Trophoblast cell (in vitro differentiated cells and primary cell): Measurements from ENCODE around the gene RADIL.
A peak's percentile ranks its signal among the peaks of the same experiment; 100 is the strongest.

ENCODE experiments used
- DNase-seq, 2 donors: peaks; one replicate each; pipeline ENCODE4 v3.0.0-alpha.2; 2016
- H2AFZ ChIP-seq: 2 replicates; pipeline ENCODE4 v1.6.1; 2013; ENCODE audit warnings: low read length, moderate library complexity, mild to moderate bottlenecking; ENCODE audit not compliant: insufficient read depth, poor library complexity
- H2AK5ac ChIP-seq: 2 replicates; pipeline ENCODE4 v1.6.1; 2013; ENCODE audit warnings: mild to moderate bottlenecking, low read length
- H2BK120ac ChIP-seq: 2 replicates; pipeline ENCODE4 v1.6.1; 2013; ENCODE audit warnings: low read length, mild to moderate bottlenecking, moderate library complexity; ENCODE audit not compliant: insufficient read depth, poor library complexity
- H2BK12ac ChIP-seq: 2 replicates; pipeline ENCODE4 v1.6.1; 2013; ENCODE audit warnings: mild to moderate bottlenecking, low read length, moderate library complexity
- H2BK5ac ChIP-seq: 2 replicates; pipeline ENCODE4 v1.6.1; 2013; ENCODE audit warnings: low read length, low read depth, moderate library complexity, mild to moderate bottlenecking; ENCODE audit not compliant: poor library complexity
- H3K14ac ChIP-seq: 2 replicates; pipeline ENCODE4 v1.6.1; 2013; ENCODE audit warnings: mild to moderate bottlenecking, low read length
- H3K18ac ChIP-seq: 2 replicates; pipeline ENCODE4 v1.6.1; 2013; ENCODE audit warnings: mild to moderate bottlenecking, low read length
- H3K23ac ChIP-seq: 2 replicates; pipeline ENCODE4 v1.6.1; 2013; ENCODE audit warnings: low read length
- H3K27ac ChIP-seq: 2 replicates; pipeline ENCODE4 v1.5.1; 2013; ENCODE audit warnings: low read depth, mild to moderate bottlenecking, inconsistent platforms, low read length, moderate library complexity
- H3K27me3 ChIP-seq: 2 replicates; pipeline ENCODE4 v1.6.1; 2013; ENCODE audit warnings: inconsistent platforms, mild to moderate bottlenecking, low read length, moderate library complexity; ENCODE audit not compliant: insufficient read depth
- H3K36me3 ChIP-seq, 2 experiments: 1 replicate in 1 of 2; 2 replicates in 1 of 2; pipeline ENCODE4 v1.6.1; 2013; ENCODE audit warnings: low read length in 2 of 2, mild to moderate bottlenecking in 2 of 2, moderate library complexity in 1 of 2; ENCODE audit not compliant: insufficient read depth in 2 of 2, control insufficient read depth in 1 of 2
- H3K4ac ChIP-seq: 2 replicates; pipeline ENCODE4 v1.6.1; 2013; ENCODE audit warnings: low read depth, mild to moderate bottlenecking, low read length, moderate library complexity
- H3K4me1 ChIP-seq, 2 experiments: 1 replicate in 1 of 2; 2 replicates in 1 of 2; pipeline ENCODE4 v1.6.1; 2013; ENCODE audit warnings: low read length in 2 of 2, mild to moderate bottlenecking in 2 of 2, moderate library complexity in 1 of 2; ENCODE audit not compliant: insufficient read depth in 2 of 2, control insufficient read depth in 1 of 2
- H3K4me2 ChIP-seq: 2 replicates; pipeline ENCODE4 v1.6.1; 2013; ENCODE audit warnings: inconsistent platforms, mild to moderate bottlenecking, low read length, moderate library complexity
- H3K4me3 ChIP-seq: 2 replicates; pipeline ENCODE4 v1.5.1; 2013; ENCODE audit warnings: mild to moderate bottlenecking, low read depth, low read length, inconsistent platforms
- H3K79me1 ChIP-seq: one replicate; pipeline ENCODE4 v1.6.1; 2013; ENCODE audit warnings: low read length
- H3K79me2 ChIP-seq: 2 replicates; pipeline ENCODE4 v1.6.1; 2013; ENCODE audit warnings: low read length, mild to moderate bottlenecking; ENCODE audit not compliant: control insufficient read depth, insufficient read depth, poor library complexity
- H3K9ac ChIP-seq: 2 replicates; pipeline ENCODE4 v1.6.1; 2013; ENCODE audit warnings: mild to moderate bottlenecking, low read length
- H3K9me3 ChIP-seq: 2 replicates; pipeline ENCODE4 v1.6.1; 2013; ENCODE audit warnings: low read depth, mild to moderate bottlenecking, control low read depth, inconsistent platforms, low read length; ENCODE audit not compliant: insufficient read depth
- H4K12ac ChIP-seq: 2 replicates; pipeline ENCODE4 v1.6.1; 2013; ENCODE audit warnings: low read depth, mild to moderate bottlenecking, low read length, moderate library complexity
- H4K8ac ChIP-seq: 2 replicates; pipeline ENCODE4 v1.6.1; 2013; ENCODE audit warnings: low read depth, mild to moderate bottlenecking, low read length, moderate library complexity
- H4K91ac ChIP-seq: one replicate; pipeline ENCODE4 v1.6.1; 2013; ENCODE audit warnings: low read depth, mild to moderate bottlenecking, low read length, moderate library complexity
- WGBS: extraction: QIAGEN DNeasy Blood & Tissue Kit; methylation state at CpG from one replicate; pipeline ENCODE4 v1.1.7; 2013; ENCODE audit warnings: missing lambda C conversion rate; ENCODE audit not compliant: insufficient read length, insufficient coverage; ENCODE audit errors: extremely low coverage; 5-methylcytosine and 5-hydroxymethylcytosine counted together

Gene RADIL

DNA sequence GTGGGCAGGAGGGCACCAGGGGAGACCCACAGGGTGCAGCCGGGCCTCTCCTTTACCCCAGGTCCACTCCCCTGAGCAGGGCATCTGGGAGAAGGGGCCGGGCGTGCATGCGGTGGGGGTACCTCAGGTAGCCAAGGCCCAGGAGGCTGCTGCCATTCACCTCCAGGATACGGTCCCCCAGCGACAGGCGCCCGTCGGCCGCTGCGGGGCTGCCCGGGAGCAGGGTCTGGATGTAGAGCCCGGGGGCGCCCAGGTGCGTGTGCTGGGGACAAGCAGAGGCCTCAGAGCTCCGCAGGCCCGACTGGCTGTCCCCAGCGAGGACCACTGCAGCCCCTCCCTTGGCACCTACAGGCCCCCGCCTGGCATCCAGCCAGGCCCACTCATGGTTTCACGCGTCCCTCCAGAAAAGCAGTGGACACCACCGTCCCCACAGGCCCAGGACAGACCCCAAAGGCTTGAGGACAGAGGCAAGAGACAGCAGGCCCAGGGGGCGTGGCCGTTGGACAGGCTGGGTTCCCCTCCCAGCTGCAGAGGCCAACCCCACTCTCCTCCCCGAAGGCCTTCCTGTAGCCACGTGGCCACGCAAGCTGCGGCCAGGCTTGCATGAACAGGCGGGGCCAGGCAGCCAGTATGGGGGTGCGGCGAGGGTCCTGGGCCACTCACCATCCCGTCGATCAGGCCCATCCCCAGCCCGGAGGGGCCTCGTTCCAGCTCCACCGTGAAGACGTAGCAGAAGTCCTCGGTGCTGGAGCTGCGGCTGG lies 83.8 kb downstream of the RADIL start:
- peaks cover 2 to 4% of the 10 kb centered on the region in 2 experiments for H3K4me1 ChIP-seq
- H2BK5ac ChIP-seq = no peak overlapping the region
- no peaks in the 10 kb centered on the region for H3K27me3 ChIP-seq
- H3K36me3 ChIP-seq = no peaks in the 10 kb centered on the region
- no peak overlapping the region for H4K8ac ChIP-seq
- no peak overlapping the region for H3K18ac ChIP-seq
- H3K4me3 ChIP-seq = no peak overlapping the region
- no peaks in the 10 kb centered on the region for H3K79me2 ChIP-seq
- no CpG with 5 or more reads among the region's 39 CpGs for WGBS
- H2BK12ac ChIP-seq = no peak overlapping the region
- DNase-seq = no peak
- H3K27ac ChIP-seq = no peak overlapping the region
- no peak overlapping the region for H4K12ac ChIP-seq
- H2AFZ ChIP-seq = no peak overlapping the region
- H3K4ac ChIP-seq = no peak overlapping the region
- H3K23ac ChIP-seq = no peak overlapping the region
- H3K4me2 ChIP-seq = no peak overlapping the region
- no peak overlapping the region for H2BK120ac ChIP-seq
- no peak overlapping the region for H4K91ac ChIP-seq
- H3K9me3 ChIP-seq = peaks cover 2% of the 10 kb centered on the region
- no peaks in the 10 kb centered on the region for H3K79me1 ChIP-seq
- no peak overlapping the region for H2AK5ac ChIP-seq
- H3K9ac ChIP-seq = no peak overlapping the region
- H3K14ac ChIP-seq = no peak overlapping the region

DNA sequence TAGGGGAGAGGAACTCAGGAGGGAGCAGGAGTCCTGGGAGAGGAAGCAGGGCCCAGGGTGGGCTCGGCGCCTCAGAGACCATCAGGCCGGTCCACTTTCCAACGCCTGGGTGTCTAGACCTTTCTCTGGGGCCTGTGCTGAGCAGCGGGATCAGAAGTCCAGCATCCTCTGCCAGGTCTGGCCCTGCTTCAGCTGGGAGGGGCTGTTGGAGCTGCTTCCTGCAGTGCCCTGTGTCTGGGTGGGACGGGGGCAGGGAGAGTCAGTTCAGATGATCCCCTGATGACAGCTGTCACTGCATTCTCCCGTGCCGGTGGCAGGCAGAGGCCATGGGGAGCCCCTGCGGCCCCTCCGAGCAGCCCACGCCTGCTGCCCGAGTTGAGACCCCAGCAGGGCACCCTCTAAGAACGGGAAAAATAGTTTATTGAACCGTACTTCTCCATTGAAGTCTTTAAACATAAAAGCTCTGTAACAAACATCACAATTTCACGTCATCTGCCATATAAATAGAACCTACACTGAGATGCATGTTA lies 84.7 kb downstream of the RADIL start:
- no CpG with 5 or more reads among the region's 15 CpGs for WGBS
- Histone ChIP-seq H4K8ac (no peak overlapping the region), H3K9me3 (peaks cover 2% of the 10 kb centered on the region), H3K4me2 (no peak overlapping the region), H3K36me3 (no peaks in the 10 kb centered on the region), H2BK5ac (no peak overlapping the region), H3K4me3 (no peak overlapping the region), H3K4me1 (peaks cover 2 to 5% of the 10 kb centered on the region in 2 experiments), H3K14ac (no peak overlapping the region), H2AFZ (no peak overlapping the region), H3K18ac (no peak overlapping the region), H2AK5ac (no peak overlapping the region), H3K79me2 (no peaks in the 10 kb centered on the region), H2BK12ac (no peak overlapping the region), H3K27ac (no peak overlapping the region), H4K91ac (no peak overlapping the region), H2BK120ac (no peak overlapping the region), H4K12ac (no peak overlapping the region), H3K4ac (no peak overlapping the region), H3K27me3 (no peaks in the 10 kb centered on the region), H3K79me1 (no peaks in the 10 kb centered on the region), H3K23ac (no peak overlapping the region), H3K9ac (no peak overlapping the region)
- DNase-seq = no peak

DNA sequence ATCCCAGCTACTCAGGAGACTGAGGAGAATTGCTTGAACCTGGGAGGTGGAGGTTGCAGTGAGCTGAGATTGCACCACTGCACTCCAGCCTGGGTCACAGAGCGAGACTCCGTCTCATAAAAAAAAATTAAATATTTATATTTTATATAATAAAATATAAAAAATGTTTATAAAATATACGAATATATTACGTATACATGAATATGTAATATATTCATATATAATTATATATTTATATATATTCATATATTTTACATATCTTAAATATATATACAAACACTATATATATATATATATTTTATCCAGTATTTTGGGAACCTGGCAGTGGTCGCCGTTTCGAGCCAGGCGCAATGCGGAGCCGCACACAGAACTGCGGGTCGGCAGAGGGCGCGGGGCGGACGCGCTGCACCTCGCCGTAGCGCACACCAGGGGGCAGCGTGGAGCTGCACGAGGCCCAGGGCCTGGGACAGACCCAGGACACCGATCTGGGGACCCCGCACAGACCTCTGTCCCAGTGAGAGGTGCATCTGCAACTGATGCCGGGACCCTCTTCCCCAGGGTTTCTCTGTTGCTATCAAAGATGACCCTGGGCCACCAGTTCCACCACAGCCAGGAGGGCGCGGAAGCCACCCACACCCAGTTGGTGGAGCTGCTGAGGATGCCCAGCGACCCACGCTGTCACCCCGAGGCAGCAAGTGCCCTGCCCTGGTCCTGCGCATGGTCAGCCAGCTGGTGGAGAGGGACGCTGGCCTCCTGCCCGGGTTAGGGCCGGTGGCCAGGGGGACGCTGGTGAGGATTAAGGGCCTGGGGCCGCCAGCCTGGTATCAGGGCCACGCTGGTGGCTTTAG lies 85.4 kb downstream of the RADIL start:
- Histone ChIP-seq H3K18ac (no peak overlapping the region), H3K4me1 (peaks cover 6 to 10% of the 10 kb centered on the region in 2 experiments), H4K12ac (no peak overlapping the region), H3K27ac (no peak overlapping the region), H3K79me1 (no peaks in the 10 kb centered on the region), H2BK12ac (no peak overlapping the region), H4K8ac (no peak overlapping the region), H3K9ac (no peak overlapping the region), H3K4me3 (peak overlapping the region; percentile 51), H3K14ac (no peak overlapping the region), H3K9me3 (peaks cover 5% of the 10 kb centered on the region), H3K4ac (no peak overlapping the region), H2AFZ (no peak overlapping the region), H3K23ac (no peak overlapping the region), H3K4me2 (no peak overlapping the region), H2BK5ac (no peak overlapping the region), H3K27me3 (no peaks in the 10 kb centered on the region), H2BK120ac (no peak overlapping the region), H3K79me2 (no peaks in the 10 kb centered on the region), H4K91ac (no peak overlapping the region), H2AK5ac (no peak overlapping the region), H3K36me3 (peaks cover 0 to 5% of the 10 kb centered on the region in 2 experiments)
- no CpG with 5 or more reads among the region's 37 CpGs for WGBS
- peak; percentile 66 to 79 for DNase-seq

DNA sequence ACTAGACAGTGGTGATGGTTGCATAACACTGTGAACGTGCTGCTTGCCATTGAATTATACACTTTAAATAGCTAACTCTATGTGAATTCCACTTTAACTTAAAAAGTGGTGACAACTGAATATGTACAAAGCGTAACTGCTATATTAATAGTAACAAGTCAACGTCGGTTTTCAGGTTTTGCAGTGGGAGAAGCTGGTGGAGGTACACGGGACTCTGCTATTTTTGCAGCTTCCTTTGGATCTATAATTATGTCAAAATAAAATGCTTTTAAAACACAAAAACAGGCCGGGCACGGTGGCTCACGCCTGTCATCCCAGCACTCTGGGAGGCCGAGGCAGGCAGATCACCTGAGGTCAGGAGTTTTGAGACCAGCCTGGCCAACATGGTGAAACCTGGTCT lies 87.1 kb downstream of the RADIL start:
- Histone ChIP-seq H2BK5ac (no peak overlapping the region), H3K27me3 (no peaks in the 10 kb centered on the region), H3K9me3 (peaks cover 6% of the 10 kb centered on the region), H3K18ac (no peak overlapping the region), H4K12ac (no peak overlapping the region), H3K23ac (no peak overlapping the region), H3K4ac (no peak overlapping the region), H2BK12ac (no peak overlapping the region), H3K79me1 (no peaks in the 10 kb centered on the region), H3K4me1 (peaks cover 8 to 17% of the 10 kb centered on the region in 2 experiments), H3K27ac (no peak overlapping the region), H3K9ac (no peak overlapping the region), H2AFZ (no peak overlapping the region), H4K91ac (no peak overlapping the region), H3K4me2 (no peak overlapping the region), H2AK5ac (no peak overlapping the region), H3K36me3 (peaks cover 14 to 19% of the 10 kb centered on the region in 2 experiments), H3K4me3 (no peak overlapping the region), H3K14ac (no peak overlapping the region), H2BK120ac (no peak overlapping the region), H4K8ac (no peak overlapping the region), H3K79me2 (no peaks in the 10 kb centered on the region)
- no peak for DNase-seq
- WGBS = no CpG with 5 or more reads among the region's 9 CpGs
